NAMALWA (cell line): ENCODE measurements around the gene EXOSC10.
A peak's percentile ranks its signal among the peaks of the same experiment; 100 is the strongest.
"Not testable (repeated sequence)": the region's sequence is repeated elsewhere in the genome, so short reads cannot be mapped to it uniquely, and the experiment has no call there.

ENCODE experiments used
- DNase-seq: peaks from one replicate; pipeline ENCODE4 v3.0.0-alpha.2; 2015; ENCODE audit warnings: low spot score

Gene EXOSC10

GRCh38 chr1:11044086-11044848, 55.4 kb downstream of the EXOSC10 start:
- DNase-seq: no peak

- DNase-seq: no peak
Observed at GRCh38 chr1:11042995-11043874, 56.4 kb downstream of the EXOSC10 start.

GRCh38 chr1:11042065-11042464, 57.6 kb downstream of the EXOSC10 start:
- no peak for DNase-seq

GRCh38 chr1:11041048-11041447, 58.6 kb downstream of the EXOSC10 start:
- DNase-seq: no peak

GRCh38 chr1:11040105-11040429, 59.6 kb downstream of the EXOSC10 start:
- not testable (repeated sequence) for DNase-seq

- no peak for DNase-seq
Observed at GRCh38 chr1:11039351-11040104, 60.1 kb downstream of the EXOSC10 start.

GRCh38 chr1:11037740-11038182, 61.9 kb downstream of the EXOSC10 start:
- peak; percentile 96 for DNase-seq

GRCh38 chr1:11037019-11037739, 62.5 kb downstream of the EXOSC10 start:
- DNase-seq: not testable (repeated sequence)

- no peak for DNase-seq
Observed at GRCh38 chr1:11031624-11032262, 67.9 kb downstream of the EXOSC10 start.

- DNase-seq: no peak
Observed at GRCh38 chr1:11030865-11031264, 68.8 kb downstream of the EXOSC10 start.

- no peak for DNase-seq
Observed at GRCh38 chr1:11028018-11028417, 71.7 kb downstream of the EXOSC10 start.

GRCh38 chr1:11027316-11027715, 72.4 kb downstream of the EXOSC10 start:
- DNase-seq: no peak

GRCh38 chr1:11026903-11027302, 72.8 kb downstream of the EXOSC10 start:
- DNase-seq: no peak

- no peak for DNase-seq
Observed at GRCh38 chr1:11026052-11026451, 73.6 kb downstream of the EXOSC10 start.

GRCh38 chr1:11025618-11026017, 74.1 kb downstream of the EXOSC10 start:
- DNase-seq: no peak

- DNase-seq: no peak
Observed at GRCh38 chr1:11024874-11025203, 74.8 kb downstream of the EXOSC10 start.

GRCh38 chr1:11024154-11024873, 75.4 kb downstream of the EXOSC10 start:
- no peak for DNase-seq

GRCh38 chr1:11023201-11023600, 76.5 kb downstream of the EXOSC10 start:
- no peak for DNase-seq

- no peak for DNase-seq
Observed at GRCh38 chr1:11019971-11020370, 79.7 kb downstream of the EXOSC10 start.

GRCh38 chr1:11019358-11019757, 80.3 kb downstream of the EXOSC10 start:
- not testable (repeated sequence) for DNase-seq
